LNCaP clone FGC (cell line): Measurements from ENCODE around the gene PLD1.

Experiments
- DNase-seq: peaks from one replicate; pipeline ENCODE4 v3.0.0-alpha.2; 2011; ENCODE audit warnings: low read depth
- H3K4me3 ChIP-seq: 2 replicates; pipeline ENCODE4 v1.5.1; 2011; ENCODE audit warnings: mild to moderate bottlenecking, low read depth, low read length, control low read depth
- CTCF ChIP-seq: IDR thresholded peaks from 2 replicates; pipeline ENCODE4 v1.5.1; 2012; ENCODE audit warnings: mild to moderate bottlenecking; ENCODE audit not compliant: control insufficient read depth, insufficient read depth; ENCODE audit errors: extremely low read depth

The PLD1 gene

GRCh38 chr3:171600030-171600429 lies 210.3 kb downstream of the PLD1 start:
- TF ChIP-seq CTCF: no peak
- no peak for DNase-seq
- no peak overlapping the region for H3K4me3 ChIP-seq

GRCh38 chr3:171598990-171599389 lies 211.3 kb downstream of the PLD1 start:
- no peak for TF ChIP-seq CTCF
- H3K4me3 ChIP-seq: no peak overlapping the region
- no peak for DNase-seq

GRCh38 chr3:171592786-171593185 lies 217.5 kb downstream of the PLD1 start:
- no peak for TF ChIP-seq CTCF
- H3K4me3 ChIP-seq: no peak overlapping the region

GRCh38 chr3:171591070-171591469 lies 219.2 kb downstream of the PLD1 start:
- DNase-seq: no peak
- TF ChIP-seq CTCF: no peak
- no peak overlapping the region for H3K4me3 ChIP-seq

More at GRCh38 chr3:171592786-171593185, 217.5 kb downstream of the PLD1 start:
- no peak for DNase-seq

- H3K4me3 ChIP-seq: no peak overlapping the region
- no peak for TF ChIP-seq CTCF
- no peak for DNase-seq
These were observed 224.0 kb downstream of the PLD1 start for GRCh38 chr3:171586274-171586673.

GRCh38 chr3:171585039-171585438 lies 225.2 kb downstream of the PLD1 start:
- TF ChIP-seq CTCF: no peak
- no peak overlapping the region for H3K4me3 ChIP-seq
- DNase-seq: no peak

GRCh38 chr3:171584100-171584499 lies 226.2 kb downstream of the PLD1 start:
- no peak for DNase-seq
- H3K4me3 ChIP-seq: no peak overlapping the region
- TF ChIP-seq CTCF: no peak
